ENCODE measurements around the gene PARD6G.

DNA sequence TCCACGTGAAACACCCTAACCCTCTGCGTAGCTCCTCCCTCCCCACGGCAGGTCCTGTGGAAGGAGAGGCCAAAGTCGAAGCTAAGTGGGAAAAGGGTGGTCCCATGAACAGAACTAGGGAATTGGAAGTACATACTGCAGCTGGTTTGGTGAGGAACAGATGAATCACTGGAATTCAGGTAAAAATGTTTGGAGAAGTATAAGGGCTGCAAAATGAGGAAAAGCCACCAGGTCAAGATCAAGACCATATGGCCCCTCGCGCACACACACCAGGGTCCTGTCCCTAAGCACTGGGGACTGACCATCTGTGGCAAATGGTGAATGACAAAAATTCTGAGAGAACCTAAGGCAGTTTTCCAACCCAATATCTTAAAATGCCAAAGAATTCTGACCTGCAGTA is 3.1 kb downstream of the PARD6G start:
- TF ChIP-seq MXD4 (CRISPR knock-in tag; IDR thresholded peaks at IDR 0.05; ENCODE audit: borderline replicate concordance) (no peak), RELA (CRISPR knock-in tag; IDR thresholded peaks at IDR 0.05; ENCODE audit: borderline replicate concordance) (no peak), CBFB (CRISPR knock-in tag; IDR thresholded peaks at IDR 0.05; ENCODE audit: low read depth) (no peak)
- TF ChIP-seq, protein P1, sequence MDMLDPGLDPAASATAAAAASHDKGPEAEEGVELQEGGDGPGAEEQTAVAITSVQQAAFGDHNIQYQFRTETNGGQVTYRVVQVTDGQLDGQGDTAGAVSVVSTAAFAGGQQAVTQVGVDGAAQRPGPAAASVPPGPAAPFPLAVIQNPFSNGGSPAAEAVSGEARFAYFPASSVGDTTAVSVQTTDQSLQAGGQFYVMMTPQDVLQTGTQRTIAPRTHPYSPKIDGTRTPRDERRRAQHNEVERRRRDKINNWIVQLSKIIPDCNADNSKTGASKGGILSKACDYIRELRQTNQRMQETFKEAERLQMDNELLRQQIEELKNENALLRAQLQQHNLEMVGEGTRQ (CRISPR knock-in tag; IDR thresholded peaks at IDR 0.05): no peak
- TF ChIP-seq, protein P2, sequence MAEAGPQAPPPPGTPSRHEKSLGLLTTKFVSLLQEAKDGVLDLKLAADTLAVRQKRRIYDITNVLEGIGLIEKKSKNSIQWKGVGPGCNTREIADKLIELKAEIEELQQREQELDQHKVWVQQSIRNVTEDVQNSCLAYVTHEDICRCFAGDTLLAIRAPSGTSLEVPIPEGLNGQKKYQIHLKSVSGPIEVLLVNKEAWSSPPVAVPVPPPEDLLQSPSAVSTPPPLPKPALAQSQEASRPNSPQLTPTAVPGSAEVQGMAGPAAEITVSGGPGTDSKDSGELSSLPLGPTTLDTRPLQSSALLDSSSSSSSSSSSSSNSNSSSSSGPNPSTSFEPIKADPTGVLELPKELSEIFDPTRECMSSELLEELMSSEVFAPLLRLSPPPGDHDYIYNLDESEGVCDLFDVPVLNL (CRISPR knock-in tag; IDR thresholded peaks at IDR 0.05; ENCODE audit: borderline replicate concordance, low read depth): no peak
- TF ChIP-seq, protein P3, sequence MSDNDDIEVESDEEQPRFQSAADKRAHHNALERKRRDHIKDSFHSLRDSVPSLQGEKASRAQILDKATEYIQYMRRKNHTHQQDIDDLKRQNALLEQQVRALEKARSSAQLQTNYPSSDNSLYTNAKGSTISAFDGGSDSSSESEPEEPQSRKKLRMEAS (CRISPR knock-in tag; IDR thresholded peaks at IDR 0.05): no peak
- TF ChIP-seq, protein P4, sequence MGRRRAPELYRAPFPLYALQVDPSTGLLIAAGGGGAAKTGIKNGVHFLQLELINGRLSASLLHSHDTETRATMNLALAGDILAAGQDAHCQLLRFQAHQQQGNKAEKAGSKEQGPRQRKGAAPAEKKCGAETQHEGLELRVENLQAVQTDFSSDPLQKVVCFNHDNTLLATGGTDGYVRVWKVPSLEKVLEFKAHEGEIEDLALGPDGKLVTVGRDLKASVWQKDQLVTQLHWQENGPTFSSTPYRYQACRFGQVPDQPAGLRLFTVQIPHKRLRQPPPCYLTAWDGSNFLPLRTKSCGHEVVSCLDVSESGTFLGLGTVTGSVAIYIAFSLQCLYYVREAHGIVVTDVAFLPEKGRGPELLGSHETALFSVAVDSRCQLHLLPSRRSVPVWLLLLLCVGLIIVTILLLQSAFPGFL (CRISPR knock-in tag; IDR thresholded peaks at IDR 0.05; ENCODE audit: borderline replicate concordance): no peak
- TF ChIP-seq, protein P5, sequence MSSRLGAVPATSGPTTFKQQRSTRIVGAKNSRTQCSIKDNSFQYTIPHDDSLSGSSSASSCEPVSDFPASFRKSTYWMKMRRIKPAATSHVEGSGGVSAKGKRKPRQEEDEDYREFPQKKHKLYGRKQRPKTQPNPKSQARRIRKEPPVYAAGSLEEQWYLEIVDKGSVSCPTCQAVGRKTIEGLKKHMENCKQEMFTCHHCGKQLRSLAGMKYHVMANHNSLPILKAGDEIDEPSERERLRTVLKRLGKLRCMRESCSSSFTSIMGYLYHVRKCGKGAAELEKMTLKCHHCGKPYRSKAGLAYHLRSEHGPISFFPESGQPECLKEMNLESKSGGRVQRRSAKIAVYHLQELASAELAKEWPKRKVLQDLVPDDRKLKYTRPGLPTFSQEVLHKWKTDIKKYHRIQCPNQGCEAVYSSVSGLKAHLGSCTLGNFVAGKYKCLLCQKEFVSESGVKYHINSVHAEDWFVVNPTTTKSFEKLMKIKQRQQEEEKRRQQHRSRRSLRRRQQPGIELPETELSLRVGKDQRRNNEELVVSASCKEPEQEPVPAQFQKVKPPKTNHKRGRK (CRISPR knock-in tag; IDR thresholded peaks at IDR 0.05; ENCODE audit: borderline replicate concordance): no peak
